Heart right ventricle (tissue), 16 donors: ENCODE data around the gene LPAR1. TPM values are rescaled to one million over a fixed set of nuclear protein-coding genes. Genes with fewer than 3 reads are reported as not detected.
"Not testable (repeated sequence)": the region's sequence is repeated elsewhere in the genome, so short reads cannot be mapped to it uniquely, and the experiment has no call there.

ENCODE experiments used
- ATAC-seq, 8 donors: fragments of 200-7000 bp; cut with Tn5 transposase; one replicate each; pipeline ENCODE4 v1.9.1; 2020; ENCODE audit warnings: mild to moderate bottlenecking in 8 of 8, moderate library complexity in 8 of 8, moderate number of reproducible peaks in 1 of 8
- DNase-seq, 2 donors: peaks; one replicate each; pipeline ENCODE4 v3.0.0-alpha.2; 2020
- H3K27ac ChIP-seq, 10 donors: fragments of 200-600 bp; sonication (generic) in 2 of 10; one replicate each; pipeline versions ENCODE4 v1.5.0 to v1.8.0; 2020 to 2022; ENCODE audit warnings: mild to moderate bottlenecking in 3 of 10
- H3K27me3 ChIP-seq, 7 donors: fragments of 200-600 bp; one replicate each; pipeline ENCODE4 v1.8.0; 2021 to 2022; ENCODE audit warnings: mild to moderate bottlenecking in 2 of 7
- H3K36me3 ChIP-seq, 9 donors: fragments of 200-600 bp; sonication (generic) in 1 of 9; one replicate each; pipeline versions ENCODE4 v1.5.0 to v1.8.0; 2020 to 2022; ENCODE audit warnings: mild to moderate bottlenecking in 2 of 9
- H3K4me1 ChIP-seq, 9 donors: fragments of 200-600 bp; sonication (generic) in 1 of 9; one replicate each; pipeline versions ENCODE4 v1.5.0 to v1.8.0; 2020 to 2022; ENCODE audit warnings: mild to moderate bottlenecking in 4 of 9
- H3K4me3 ChIP-seq, 10 donors: fragments of 200-600 bp; sonication (generic) in 2 of 10; one replicate each; pipeline versions ENCODE4 v1.5.0 to v1.8.0; 2020 to 2022; ENCODE audit warnings: mild to moderate bottlenecking in 7 of 10, moderate library complexity in 2 of 10
- H3K9me3 ChIP-seq, 11 donors: fragments of 200-600 bp in 10 of 11; sonication (generic) in 2 of 11; one replicate each; pipeline versions ENCODE4 v1.5.0 to v1.8.0; 2013 to 2022; ENCODE audit warnings: mild to moderate bottlenecking in 2 of 11, control low read depth in 1 of 11, moderate library complexity in 1 of 11
- CTCF ChIP-seq, 9 donors: fragments of 200-600 bp; sonication (generic) in 2 of 9; IDR thresholded peaks; one replicate each; pipeline versions ENCODE4 v1.5.0 to v1.8.0; 2021 to 2022; ENCODE audit warnings: antibody characterized with exemption in 9 of 9, mild to moderate bottlenecking in 5 of 9, moderate library complexity in 1 of 9
- WGBS, 2 donors: extraction: QIAGEN DNeasy Blood & Tissue Kit; methylation state at CpG; one replicate each; pipeline ENCODE4 v1.1.7; 2013; ENCODE audit warnings: inconsistent platforms in 1 of 2; 5-methylcytosine and 5-hydroxymethylcytosine counted together
- intact Hi-C, 10 donors: fragments of 100-400 bp; cut with DNase I; formaldehyde crosslinking; loops; one replicate each; pipeline versions ENCODE4 v1.11.1 to v1.14.2; 2022
- polyA plus RNA-seq, 2 donors: library from polyadenylated mRNA; stranded (reverse); fragments of 200-250 nt; gene quantifications; one replicate each; pipeline ENCODE4 v1.2.3, GENCODE V29; 2013
- total RNA-seq, 10 donors: library from RNA; stranded (reverse); fragmentation: NEBNext Ultra II Directional in 3 of 10; extraction: Animal tissue kit (Norgen Biotek cat#: 25700) in 3 of 10; gene quantifications; one replicate each; pipeline versions ENCODE4 v1.2.1 to v1.2.4, GENCODE V29; 2021 to 2023
- donor health status: Arrhythmogenic right ventricular cardiomyopathy.
- donor health status: ischemic (EF 13 %, LVEDD 7.1; RV severe dilation, severe dysfunction).
- donor health status: healthy with polysubstance abuse.
- donor health status: DM: no; HTN: yes; CAD: no.
- donor health status: DM: no; HTN: no; CAD: no.
- donor health status: ischemic (EF 25% LVEDD 6.9; RV normal size, moderate dysfunction).
- donor health status: ischemic (EF 25% LVEDD 5.7; RV mildly dilated, moderate dysfunction).
- donor health status: healthy.
- donor health status: DM: yes; HTN: yes; CAD: no.
- donor health status: Ischemic cardiomyopathy.
- donor health status: ischemic (EF 35%, LVEDD 5.7; RV mildly dilated, moderate dysfunction).
- donor health status: nonischemic (EF 11% LVEDD 7.7; RV severe dilation, severe dysfunction).
- donor health status: DM: yes; HTN: yes; CAD: no.
- donor health status: PGD.
- donor health status: ischemic (EF 29% LVEDD 5.4; RV normal size, mild dysfunction).
- donor health status: nonischemic (EF 23%, LVEDD 6.1; RV moderate dilation, normal function).

Gene LPAR1
- total and polyA plus RNA-seq, 12 donors = 4.0 to 16.6 (median 7.7) TPM

GRCh38 chr9:110864011-110864410 is 174.3 kb downstream of the LPAR1 start:
- no peak overlapping the region for H3K27ac ChIP-seq
- 88 to 94% methylated on average over 2 of the region's 2 CpGs for WGBS, 2 donors
- intact Hi-C loops = no loop called here

GRCh38 chr9:110861370-110862110 is 176.7 kb downstream of the LPAR1 start:
- intact Hi-C loops, ATAC-seq, H3K27me3 ChIP-seq, H3K27ac ChIP-seq, H3K4me3 ChIP-seq, H3K36me3 ChIP-seq, DNase-seq, H3K4me1 ChIP-seq: not testable (repeated sequence)
- H3K9me3 ChIP-seq = peaks cover 0 to 49% (median 3%) of the 10 kb centered on the region in 11 donors
- 82 to 88% methylated on average over 4 of the region's 4 CpGs for WGBS, 2 donors

More at GRCh38 chr9:110864011-110864410, 174.3 kb downstream of the LPAR1 start:
- no peaks in the 10 kb centered on the region for H3K27me3 ChIP-seq
- ATAC-seq (no peak), DNase-seq (no peak)
- H3K4me1 ChIP-seq = no peaks in the 10 kb centered on the region
- TF ChIP-seq CTCF (IDR thresholded peaks at IDR 0.05) = no peak
- no peak overlapping the region for H3K4me3 ChIP-seq
- peaks cover 0 to 49% (median 3%) of the 10 kb centered on the region in 11 donors for H3K9me3 ChIP-seq
- H3K36me3 ChIP-seq = no peaks in the 10 kb centered on the region

- TF ChIP-seq CTCF (IDR thresholded peaks at IDR 0.05) = no peak
- Histone ChIP-seq H3K4me1 (no peaks in the 10 kb centered on the region), H3K4me3 (no peak overlapping the region), H3K36me3 (no peaks in the 10 kb centered on the region), H3K27me3 (no peaks in the 10 kb centered on the region), H3K9me3 (peaks cover 0 to 47% (median 8%) of the 10 kb centered on the region in 11 donors), H3K27ac (no peak overlapping the region)
- ATAC-seq = no peak
- 64 to 72% methylated on average over 3 of the region's 3 CpGs for WGBS, 2 donors
- intact Hi-C loops = no loop called here
- DNase-seq = no peak
Observed at GRCh38 chr9:110856772-110857171, 181.5 kb downstream of the LPAR1 start.

GRCh38 chr9:110850401-110851135 is 187.7 kb downstream of the LPAR1 start:
- H3K27ac ChIP-seq = no peak overlapping the region
- H3K4me1 ChIP-seq = peaks cover 0 to 5% (median 0%) of the 10 kb centered on the region in 9 donors
- H3K36me3 ChIP-seq = no peaks in the 10 kb centered on the region
- WGBS, 2 donors = 77 to 84% methylated on average over 6 of the region's 6 CpGs
- peaks cover 0 to 23% (median 3%) of the 10 kb centered on the region in 11 donors for H3K9me3 ChIP-seq
- intact Hi-C loops = no loop called here
- ATAC-seq = no peak
- no peak for TF ChIP-seq CTCF (IDR thresholded peaks at IDR 0.05)
- no peaks in the 10 kb centered on the region for H3K27me3 ChIP-seq
- DNase-seq = no peak
- H3K4me3 ChIP-seq = no peak overlapping the region
